ENCODE measurements around the gene MRPL48.

- TF ChIP-seq, protein P1, sequence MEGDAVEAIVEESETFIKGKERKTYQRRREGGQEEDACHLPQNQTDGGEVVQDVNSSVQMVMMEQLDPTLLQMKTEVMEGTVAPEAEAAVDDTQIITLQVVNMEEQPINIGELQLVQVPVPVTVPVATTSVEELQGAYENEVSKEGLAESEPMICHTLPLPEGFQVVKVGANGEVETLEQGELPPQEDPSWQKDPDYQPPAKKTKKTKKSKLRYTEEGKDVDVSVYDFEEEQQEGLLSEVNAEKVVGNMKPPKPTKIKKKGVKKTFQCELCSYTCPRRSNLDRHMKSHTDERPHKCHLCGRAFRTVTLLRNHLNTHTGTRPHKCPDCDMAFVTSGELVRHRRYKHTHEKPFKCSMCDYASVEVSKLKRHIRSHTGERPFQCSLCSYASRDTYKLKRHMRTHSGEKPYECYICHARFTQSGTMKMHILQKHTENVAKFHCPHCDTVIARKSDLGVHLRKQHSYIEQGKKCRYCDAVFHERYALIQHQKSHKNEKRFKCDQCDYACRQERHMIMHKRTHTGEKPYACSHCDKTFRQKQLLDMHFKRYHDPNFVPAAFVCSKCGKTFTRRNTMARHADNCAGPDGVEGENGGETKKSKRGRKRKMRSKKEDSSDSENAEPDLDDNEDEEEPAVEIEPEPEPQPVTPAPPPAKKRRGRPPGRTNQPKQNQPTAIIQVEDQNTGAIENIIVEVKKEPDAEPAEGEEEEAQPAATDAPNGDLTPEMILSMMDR (IDR thresholded peaks at IDR 0.05), result no peak
- no peak for TF ChIP-seq POLR2A (IDR thresholded peaks at IDR 0.05)
- no peak for TF ChIP-seq POLR2AphosphoS5 (IDR thresholded peaks at IDR 0.05)
- TF ChIP-seq EP300 (IDR thresholded peaks at IDR 0.05), result no peak
These were observed 119.5 kb downstream of the MRPL48 start for GRCh38 chr11:73907191-73907590.
